NB4 (cell line): ENCODE data around the gene BHLHA15.

Source experiments
- DNase-seq: peaks from one replicate; pipeline ENCODE4 v3.0.0; 2010; ENCODE audit warnings: low read depth
- H3K4me3 ChIP-seq: one replicate; pipeline ENCODE4 v1.5.1; 2011; ENCODE audit warnings: mild to moderate bottlenecking, low read depth, low read length, moderate library complexity
- CTCF ChIP-seq: IDR thresholded peaks from one replicate; pipeline ENCODE4 v1.5.1; 2012; ENCODE audit warnings: low read depth, low read length
- MAX ChIP-seq: IDR thresholded peaks from 2 replicates; pipeline ENCODE4 v1.6.1; 2011; ENCODE audit warnings: low read depth, low read length
- MYC ChIP-seq: IDR thresholded peaks from 2 replicates; pipeline ENCODE4 v1.6.1; 2011; ENCODE audit warnings: low read depth, low read length
- POLR2A ChIP-seq: IDR thresholded peaks from 2 replicates; pipeline ENCODE4 v1.6.1; 2011; ENCODE audit warnings: mild to moderate bottlenecking; ENCODE audit not compliant: insufficient read length; ENCODE audit errors: extremely low read depth

The BHLHA15 gene

GRCh38 chr7:98203964-98204605, 7.2 kb upstream of the BHLHA15 start:
- no peak overlapping the region for H3K4me3 ChIP-seq
- no peak for DNase-seq
- TF ChIP-seq POLR2A (no peak), MYC (no peak), CTCF (no peak)

GRCh38 chr7:98204670-98205069, 6.6 kb upstream of the BHLHA15 start:
- TF ChIP-seq CTCF (no peak), MAX (no peak), MYC (no peak), POLR2A (no peak)
- DNase-seq: no peak

GRCh38 chr7:98205162-98205845, 5.9 kb upstream of the BHLHA15 start:
- TF ChIP-seq MAX (no peak), MYC (no peak), POLR2A (no peak), CTCF (no peak)
- no peak overlapping the region for H3K4me3 ChIP-seq
- DNase-seq: no peak

More at GRCh38 chr7:98204670-98205069, 6.6 kb upstream of the BHLHA15 start:
- no peak overlapping the region for H3K4me3 ChIP-seq

GRCh38 chr7:98206451-98207330, 4.5 kb upstream of the BHLHA15 start:
- DNase-seq: no peak
- TF ChIP-seq POLR2A: no peak
- TF ChIP-seq CTCF: no peak
- TF ChIP-seq MYC: no peak
- no peak for TF ChIP-seq MAX
- no peak overlapping the region for H3K4me3 ChIP-seq

GRCh38 chr7:98209166-98209920, 1.9 kb upstream of the BHLHA15 start:
- no peak for DNase-seq
- TF ChIP-seq MAX: no peak
- no peak overlapping the region for H3K4me3 ChIP-seq
